ENCODE measurements around the gene TSHZ3.

TSHZ3 gene

GRCh38 chr19:31270897-31271296, 78.3 kb downstream of the TSHZ3 start:
- H3K4me1 ChIP-seq (ENCODE audit: control insufficient read depth, insufficient read depth, low read length): no peaks in the 10 kb centered on the region
- H3K27me3 ChIP-seq (ENCODE audit: control insufficient read depth in 1 of 2, insufficient read depth in 2 of 2, low read length in 2 of 2): no peaks in the 10 kb centered on the region
- no peak overlapping the region for H3K4me3 ChIP-seq (ENCODE audit: low read length in 2 of 2)
- H3K9me3 ChIP-seq (ENCODE audit: control insufficient read depth in 2 of 2, low read length in 2 of 2): no peaks in the 10 kb centered on the region
- H3K9ac ChIP-seq (ENCODE audit: low read length in 2 of 2): no peak overlapping the region
- H3K27ac ChIP-seq (ENCODE audit: low read length): no peak overlapping the region
- H3K36me3 ChIP-seq (ENCODE audit: control insufficient read depth in 2 of 2, insufficient read depth in 2 of 2, low read length in 2 of 2): peaks cover 0 to 4% of the 10 kb centered on the region in 2 donors

GRCh38 chr19:31269425-31270127, 79.7 kb downstream of the TSHZ3 start:
- Histone ChIP-seq H3K27me3 (ENCODE audit: control insufficient read depth in 1 of 2, insufficient read depth in 2 of 2, low read length in 2 of 2) (no peaks in the 10 kb centered on the region), H3K27ac (ENCODE audit: low read length) (no peak overlapping the region), H3K9me3 (ENCODE audit: control insufficient read depth in 2 of 2, low read length in 2 of 2) (no peaks in the 10 kb centered on the region), H3K36me3 (ENCODE audit: control insufficient read depth in 2 of 2, insufficient read depth in 2 of 2, low read length in 2 of 2) (peaks cover 0 to 4% of the 10 kb centered on the region in 2 donors), H3K9ac (ENCODE audit: low read length in 2 of 2) (no peak overlapping the region), H3K4me3 (ENCODE audit: low read length in 2 of 2) (no peak overlapping the region), H3K4me1 (ENCODE audit: control insufficient read depth, insufficient read depth, low read length) (no peaks in the 10 kb centered on the region)

GRCh38 chr19:31268751-31269383, 80.4 kb downstream of the TSHZ3 start:
- Histone ChIP-seq H3K4me1 (ENCODE audit: control insufficient read depth, insufficient read depth, low read length) (peaks cover 2% of the 10 kb centered on the region), H3K36me3 (ENCODE audit: control insufficient read depth in 2 of 2, insufficient read depth in 2 of 2, low read length in 2 of 2) (peaks cover 0 to 4% of the 10 kb centered on the region in 2 donors), H3K9me3 (ENCODE audit: control insufficient read depth in 2 of 2, low read length in 2 of 2) (no peaks in the 10 kb centered on the region), H3K4me3 (ENCODE audit: low read length in 2 of 2) (no peak overlapping the region), H3K9ac (ENCODE audit: low read length in 2 of 2) (no peak overlapping the region), H3K27me3 (ENCODE audit: control insufficient read depth in 1 of 2, insufficient read depth in 2 of 2, low read length in 2 of 2) (no peaks in the 10 kb centered on the region), H3K27ac (ENCODE audit: low read length) (no peak overlapping the region)

- no peaks in the 10 kb centered on the region for H3K9me3 ChIP-seq (ENCODE audit: control insufficient read depth in 2 of 2, low read length in 2 of 2)
- H3K36me3 ChIP-seq (ENCODE audit: control insufficient read depth in 2 of 2, insufficient read depth in 2 of 2, low read length in 2 of 2): no peaks in the 10 kb centered on the region
- peaks cover 11% of the 10 kb centered on the region for H3K4me1 ChIP-seq (ENCODE audit: control insufficient read depth, insufficient read depth, low read length)
- no peak overlapping the region for H3K27ac ChIP-seq (ENCODE audit: low read length)
- H3K27me3 ChIP-seq (ENCODE audit: control insufficient read depth in 1 of 2, insufficient read depth in 2 of 2, low read length in 2 of 2): no peaks in the 10 kb centered on the region
- no peak overlapping the region for H3K9ac ChIP-seq (ENCODE audit: low read length in 2 of 2)
- no peak overlapping the region for H3K4me3 ChIP-seq (ENCODE audit: low read length in 2 of 2)
Measured at GRCh38 chr19:31266731-31267130, 82.5 kb downstream of the TSHZ3 start.

- Histone ChIP-seq H3K36me3 (ENCODE audit: control insufficient read depth in 2 of 2, insufficient read depth in 2 of 2, low read length in 2 of 2) (no peaks in the 10 kb centered on the region), H3K9me3 (ENCODE audit: control insufficient read depth in 2 of 2, low read length in 2 of 2) (no peaks in the 10 kb centered on the region), H3K27me3 (ENCODE audit: control insufficient read depth in 1 of 2, insufficient read depth in 2 of 2, low read length in 2 of 2) (no peaks in the 10 kb centered on the region), H3K9ac (ENCODE audit: low read length in 2 of 2) (no peak overlapping the region), H3K4me1 (ENCODE audit: control insufficient read depth, insufficient read depth, low read length) (peaks cover 15% of the 10 kb centered on the region), H3K4me3 (ENCODE audit: low read length in 2 of 2) (no peak overlapping the region), H3K27ac (ENCODE audit: low read length) (no peak overlapping the region)
Measured at GRCh38 chr19:31266196-31266595, 83.0 kb downstream of the TSHZ3 start.

GRCh38 chr19:31264041-31264778, 85.0 kb downstream of the TSHZ3 start:
- H3K9me3 ChIP-seq (ENCODE audit: control insufficient read depth in 2 of 2, low read length in 2 of 2): no peaks in the 10 kb centered on the region
- peaks cover 18% of the 10 kb centered on the region for H3K4me1 ChIP-seq (ENCODE audit: control insufficient read depth, insufficient read depth, low read length)
- no peak overlapping the region for H3K27ac ChIP-seq (ENCODE audit: low read length)
- no peak overlapping the region for H3K9ac ChIP-seq (ENCODE audit: low read length in 2 of 2)
- H3K4me3 ChIP-seq (ENCODE audit: low read length in 2 of 2): no peak overlapping the region
- no peaks in the 10 kb centered on the region for H3K27me3 ChIP-seq (ENCODE audit: control insufficient read depth in 1 of 2, insufficient read depth in 2 of 2, low read length in 2 of 2)
- H3K36me3 ChIP-seq (ENCODE audit: control insufficient read depth in 2 of 2, insufficient read depth in 2 of 2, low read length in 2 of 2): no peaks in the 10 kb centered on the region

GRCh38 chr19:31263328-31263727, 85.9 kb downstream of the TSHZ3 start:
- no peaks in the 10 kb centered on the region for H3K9me3 ChIP-seq (ENCODE audit: control insufficient read depth in 2 of 2, low read length in 2 of 2)
- H3K36me3 ChIP-seq (ENCODE audit: control insufficient read depth in 2 of 2, insufficient read depth in 2 of 2, low read length in 2 of 2): no peaks in the 10 kb centered on the region
- peaks cover 18% of the 10 kb centered on the region for H3K4me1 ChIP-seq (ENCODE audit: control insufficient read depth, insufficient read depth, low read length)
- H3K4me3 ChIP-seq (ENCODE audit: low read length in 2 of 2): no peak overlapping the region
- H3K9ac ChIP-seq (ENCODE audit: low read length in 2 of 2): no peak overlapping the region
- H3K27me3 ChIP-seq (ENCODE audit: control insufficient read depth in 1 of 2, insufficient read depth in 2 of 2, low read length in 2 of 2): no peaks in the 10 kb centered on the region
- no peak overlapping the region for H3K27ac ChIP-seq (ENCODE audit: low read length)

- Histone ChIP-seq H3K36me3 (ENCODE audit: control insufficient read depth in 2 of 2, insufficient read depth in 2 of 2, low read length in 2 of 2) (no peaks in the 10 kb centered on the region), H3K9me3 (ENCODE audit: control insufficient read depth in 2 of 2, low read length in 2 of 2) (no peaks in the 10 kb centered on the region), H3K27me3 (ENCODE audit: control insufficient read depth in 1 of 2, insufficient read depth in 2 of 2, low read length in 2 of 2) (no peaks in the 10 kb centered on the region), H3K9ac (ENCODE audit: low read length in 2 of 2) (no peak overlapping the region), H3K4me1 (ENCODE audit: control insufficient read depth, insufficient read depth, low read length) (peaks cover 18% of the 10 kb centered on the region), H3K27ac (ENCODE audit: low read length) (no peak overlapping the region), H3K4me3 (ENCODE audit: low read length in 2 of 2) (no peak overlapping the region)
Measured at GRCh38 chr19:31262725-31263191, 86.5 kb downstream of the TSHZ3 start.

GRCh38 chr19:31261603-31262212, 87.5 kb downstream of the TSHZ3 start:
- no peak overlapping the region for H3K27ac ChIP-seq (ENCODE audit: low read length)
- no peaks in the 10 kb centered on the region for H3K36me3 ChIP-seq (ENCODE audit: control insufficient read depth in 2 of 2, insufficient read depth in 2 of 2, low read length in 2 of 2)
- no peaks in the 10 kb centered on the region for H3K27me3 ChIP-seq (ENCODE audit: control insufficient read depth in 1 of 2, insufficient read depth in 2 of 2, low read length in 2 of 2)
- H3K4me1 ChIP-seq (ENCODE audit: control insufficient read depth, insufficient read depth, low read length): peaks cover 18% of the 10 kb centered on the region
- no peaks in the 10 kb centered on the region for H3K9me3 ChIP-seq (ENCODE audit: control insufficient read depth in 2 of 2, low read length in 2 of 2)
- peak overlapping the region in 1 of 2 donors; percentile 52 for H3K4me3 ChIP-seq (ENCODE audit: low read length in 2 of 2)
- H3K9ac ChIP-seq (ENCODE audit: low read length in 2 of 2): no peak overlapping the region

- H3K4me3 ChIP-seq (ENCODE audit: low read length in 2 of 2): peak overlapping the region in 1 of 2 donors; percentile 52
- H3K27me3 ChIP-seq (ENCODE audit: control insufficient read depth in 1 of 2, insufficient read depth in 2 of 2, low read length in 2 of 2): no peaks in the 10 kb centered on the region
- peaks cover 18% of the 10 kb centered on the region for H3K4me1 ChIP-seq (ENCODE audit: control insufficient read depth, insufficient read depth, low read length)
- H3K27ac ChIP-seq (ENCODE audit: low read length): no peak overlapping the region
- H3K36me3 ChIP-seq (ENCODE audit: control insufficient read depth in 2 of 2, insufficient read depth in 2 of 2, low read length in 2 of 2): no peaks in the 10 kb centered on the region
- H3K9me3 ChIP-seq (ENCODE audit: control insufficient read depth in 2 of 2, low read length in 2 of 2): no peaks in the 10 kb centered on the region
- H3K9ac ChIP-seq (ENCODE audit: low read length in 2 of 2): no peak overlapping the region
Measured at GRCh38 chr19:31261019-31261602, 88.1 kb downstream of the TSHZ3 start.

Data from stomach smooth muscle (tissue), 2 donors.